ENCODE results near the gene OR5AK2.
"Not testable (repeated sequence)": the region's sequence is repeated elsewhere in the genome, so short reads cannot be mapped to it uniquely, and the experiment has no call there.

OR5AK2 gene, protein sequence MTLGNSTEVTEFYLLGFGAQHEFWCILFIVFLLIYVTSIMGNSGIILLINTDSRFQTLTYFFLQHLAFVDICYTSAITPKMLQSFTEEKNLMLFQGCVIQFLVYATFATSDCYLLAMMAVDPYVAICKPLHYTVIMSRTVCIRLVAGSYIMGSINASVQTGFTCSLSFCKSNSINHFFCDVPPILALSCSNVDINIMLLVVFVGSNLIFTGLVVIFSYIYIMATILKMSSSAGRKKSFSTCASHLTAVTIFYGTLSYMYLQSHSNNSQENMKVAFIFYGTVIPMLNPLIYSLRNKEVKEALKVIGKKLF

DNA sequence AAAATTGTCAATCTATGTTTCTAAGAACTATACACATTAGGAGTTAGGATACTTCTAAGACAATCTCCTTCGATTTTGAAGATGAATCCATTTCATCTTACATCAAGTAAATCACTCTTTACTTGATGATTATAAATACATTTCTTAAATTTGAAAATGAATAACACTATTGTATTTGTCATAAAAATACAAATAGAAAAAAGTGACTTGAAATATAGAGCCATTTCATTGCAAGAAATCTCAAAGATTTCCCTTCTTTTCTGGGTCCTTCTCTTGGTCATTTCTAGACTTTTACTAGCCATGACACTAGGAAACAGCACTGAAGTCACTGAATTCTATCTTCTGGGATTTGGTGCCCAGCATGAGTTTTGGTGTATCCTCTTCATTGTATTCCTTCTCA, at the start of gene OR5AK2:
TSS of gene OR5AK2 (plus strand) at position 301 of the 400 bp plus-strand sequence. CDS start at position 301, 0 bp downstream.
- TF ChIP-seq, protein P1, sequence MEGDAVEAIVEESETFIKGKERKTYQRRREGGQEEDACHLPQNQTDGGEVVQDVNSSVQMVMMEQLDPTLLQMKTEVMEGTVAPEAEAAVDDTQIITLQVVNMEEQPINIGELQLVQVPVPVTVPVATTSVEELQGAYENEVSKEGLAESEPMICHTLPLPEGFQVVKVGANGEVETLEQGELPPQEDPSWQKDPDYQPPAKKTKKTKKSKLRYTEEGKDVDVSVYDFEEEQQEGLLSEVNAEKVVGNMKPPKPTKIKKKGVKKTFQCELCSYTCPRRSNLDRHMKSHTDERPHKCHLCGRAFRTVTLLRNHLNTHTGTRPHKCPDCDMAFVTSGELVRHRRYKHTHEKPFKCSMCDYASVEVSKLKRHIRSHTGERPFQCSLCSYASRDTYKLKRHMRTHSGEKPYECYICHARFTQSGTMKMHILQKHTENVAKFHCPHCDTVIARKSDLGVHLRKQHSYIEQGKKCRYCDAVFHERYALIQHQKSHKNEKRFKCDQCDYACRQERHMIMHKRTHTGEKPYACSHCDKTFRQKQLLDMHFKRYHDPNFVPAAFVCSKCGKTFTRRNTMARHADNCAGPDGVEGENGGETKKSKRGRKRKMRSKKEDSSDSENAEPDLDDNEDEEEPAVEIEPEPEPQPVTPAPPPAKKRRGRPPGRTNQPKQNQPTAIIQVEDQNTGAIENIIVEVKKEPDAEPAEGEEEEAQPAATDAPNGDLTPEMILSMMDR (IDR thresholded peaks at IDR 0.05; ENCODE audit: low read depth, low read length, missing control alignments), result no peak
- no peak for DNase-seq (ENCODE audit: extremely low read depth, low read depth)
- no peak within 1 kb of the TSS for H3K4me3 ChIP-seq (replicated peaks; ENCODE audit: low read depth, low read length)

DNA sequence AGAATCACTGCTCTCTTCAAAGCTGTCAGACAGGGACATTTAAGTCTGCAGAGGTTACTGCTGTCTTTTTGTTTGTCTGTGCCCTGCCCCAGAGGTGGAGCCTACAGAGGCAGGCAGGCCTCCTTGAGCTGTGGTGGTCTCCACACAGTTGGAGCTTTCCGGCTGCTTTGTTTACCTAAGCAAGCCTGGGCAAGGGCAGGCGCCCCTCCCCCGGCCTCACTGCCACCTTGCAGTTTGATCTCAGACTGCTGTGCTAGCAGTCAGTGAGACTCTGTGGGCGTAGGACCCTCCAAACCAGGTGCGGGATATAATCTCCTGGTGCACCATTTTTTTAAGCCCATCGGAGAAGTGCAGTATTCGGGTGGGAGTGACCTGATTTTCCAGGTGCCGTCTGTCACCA, 43.2 kb upstream of the OR5AK2 start:
- not testable (repeated sequence) for DNase-seq (ENCODE audit: extremely low read depth, low read depth); H3K4me3 ChIP-seq (replicated peaks; ENCODE audit: low read depth, low read length)

DNA sequence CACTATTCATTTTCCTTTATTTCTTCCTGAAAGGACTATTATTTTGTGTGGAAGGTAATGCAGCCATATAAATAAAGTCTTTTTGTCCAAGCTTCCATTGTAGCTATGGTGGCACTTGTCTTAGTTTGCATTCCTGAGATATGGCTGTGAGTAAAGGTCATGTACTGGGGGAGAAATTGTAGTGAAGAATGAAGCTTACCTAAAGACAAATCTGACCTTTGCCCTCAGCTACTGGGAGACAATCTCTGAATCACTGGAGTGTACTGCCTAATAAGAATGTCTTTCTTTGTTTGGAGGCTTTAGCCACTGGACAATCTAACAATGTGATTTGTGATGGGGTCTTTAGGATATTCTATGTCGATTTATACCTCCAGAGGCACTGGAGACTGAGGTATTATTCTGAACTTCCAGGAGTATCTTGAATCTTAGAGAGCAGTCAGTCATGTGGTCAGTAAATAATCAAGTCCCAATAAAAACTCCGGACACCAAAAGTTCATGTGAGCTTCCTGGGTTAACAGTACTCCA, 39.7 kb upstream of the OR5AK2 start:
- TF ChIP-seq, protein P1 (IDR thresholded peaks at IDR 0.05; ENCODE audit: low read depth, low read length, missing control alignments), result no peak
- DNase-seq (ENCODE audit: extremely low read depth, low read depth), result no peak
- no peak overlapping the region for H3K4me3 ChIP-seq (replicated peaks; ENCODE audit: low read depth, low read length)

DNA sequence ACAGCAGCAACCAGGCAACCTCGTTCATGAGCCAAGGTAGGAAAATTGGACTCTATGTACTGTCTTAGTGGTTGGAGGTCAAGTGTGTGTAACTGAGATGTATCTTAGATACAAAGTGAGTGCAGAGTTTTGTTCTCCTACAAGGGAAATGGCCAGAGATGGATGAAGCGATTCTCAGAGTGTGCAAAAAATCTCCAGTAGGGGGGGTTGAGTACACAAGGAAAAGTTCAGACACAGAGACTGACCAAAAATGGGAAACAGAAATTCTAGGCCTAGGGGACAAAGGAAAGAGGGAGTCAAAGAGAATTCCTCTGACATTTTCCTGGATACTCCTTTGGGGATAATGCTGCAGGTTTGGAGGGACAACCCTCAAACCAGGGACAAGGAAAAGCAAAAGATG, 38.2 kb upstream of the OR5AK2 start:
- DNase-seq (ENCODE audit: extremely low read depth, low read depth), result no peak
- TF ChIP-seq, protein P1 (IDR thresholded peaks at IDR 0.05; ENCODE audit: low read depth, low read length, missing control alignments), result no peak

DNA sequence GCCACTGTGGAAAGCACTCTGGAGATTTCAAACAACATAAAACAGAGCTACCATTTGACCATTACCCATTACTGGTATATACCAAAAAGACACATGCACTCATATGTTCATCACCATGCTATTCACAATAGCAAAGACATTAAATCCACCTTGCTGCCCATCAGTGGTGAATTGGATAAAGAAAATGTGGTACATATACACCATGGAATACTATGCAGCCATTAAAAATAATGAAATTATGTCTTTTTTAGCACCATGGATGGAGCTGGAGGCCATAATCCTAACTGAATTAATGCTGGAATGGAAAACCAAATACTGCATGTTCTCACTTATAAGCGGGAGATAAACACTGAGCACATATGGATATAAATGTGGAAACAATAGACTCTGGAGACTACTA, 34.8 kb upstream of the OR5AK2 start:
- not testable (repeated sequence) for DNase-seq (ENCODE audit: extremely low read depth, low read depth); H3K4me3 ChIP-seq (replicated peaks; ENCODE audit: low read depth, low read length)

More for the DNA sequence above, 38.2 kb upstream of the OR5AK2 start:
- H3K4me3 ChIP-seq (replicated peaks; ENCODE audit: low read depth, low read length), result no peak overlapping the region

DNA sequence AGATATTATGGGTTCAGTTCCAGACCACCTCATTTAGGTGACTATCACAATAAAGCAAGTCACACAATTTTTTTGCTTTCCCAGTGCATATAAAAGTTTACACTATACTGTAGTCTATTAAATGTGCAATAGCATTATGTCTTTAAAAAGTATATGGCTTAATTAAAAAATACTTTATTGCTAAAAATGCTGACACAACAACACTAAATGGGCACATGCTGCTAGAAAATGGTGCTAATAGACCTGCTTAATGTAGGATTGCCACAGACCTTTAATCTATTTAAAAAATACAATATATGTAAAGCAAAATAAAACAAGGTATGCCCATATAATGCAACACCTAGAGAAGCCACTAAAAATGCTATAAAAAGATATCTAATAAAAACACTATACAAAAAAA, 27.1 kb upstream of the OR5AK2 start:
- TF ChIP-seq, protein P1 (IDR thresholded peaks at IDR 0.05; ENCODE audit: low read depth, low read length, missing control alignments), result no peak
- DNase-seq (ENCODE audit: extremely low read depth, low read depth), result no peak
- H3K4me3 ChIP-seq (replicated peaks; ENCODE audit: low read depth, low read length), result no peak overlapping the region

DNA sequence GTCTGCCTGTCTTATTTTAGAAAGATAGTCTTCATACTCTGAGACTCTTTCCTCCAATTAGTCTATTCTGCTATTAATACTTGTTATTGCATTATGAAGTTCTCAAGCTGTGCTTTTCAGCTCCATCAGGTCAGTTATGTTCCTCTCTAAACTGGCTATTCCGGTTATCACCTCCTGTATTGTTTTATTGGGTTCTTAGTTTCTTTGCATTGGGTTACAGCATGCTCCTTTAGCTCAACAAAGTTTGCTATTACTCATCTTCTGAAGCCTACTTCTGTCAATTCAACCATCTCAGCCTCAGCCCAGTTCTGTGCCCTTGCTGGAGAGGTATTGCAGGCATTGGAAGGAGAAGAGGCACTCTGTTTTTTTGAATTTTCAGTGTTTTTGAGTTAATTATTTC, 21.0 kb upstream of the OR5AK2 start:
- TF ChIP-seq, protein P1 (IDR thresholded peaks at IDR 0.05; ENCODE audit: low read depth, low read length, missing control alignments), result no peak
- DNase-seq (ENCODE audit: extremely low read depth, low read depth), result no peak

DNA sequence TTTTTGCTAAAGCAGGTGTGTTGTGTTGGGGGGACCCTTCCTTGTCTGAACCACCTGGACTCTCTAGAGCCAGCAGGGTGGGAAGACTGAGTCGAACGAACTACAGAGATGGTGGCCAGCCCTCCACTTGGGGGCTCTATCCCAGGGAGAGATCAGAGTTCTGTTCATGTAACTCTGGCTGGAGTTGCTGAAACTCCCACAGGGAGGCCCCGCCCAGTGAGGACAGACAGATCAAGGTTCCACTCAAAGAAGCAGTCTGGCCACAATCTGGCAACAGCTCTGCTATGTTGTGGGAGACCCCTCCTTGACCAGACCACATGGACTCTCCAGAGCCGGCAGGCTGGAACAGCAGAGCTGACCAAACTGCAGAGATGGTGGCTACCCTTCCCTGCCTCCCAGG, 20.2 kb upstream of the OR5AK2 start:
- no peak overlapping the region for H3K4me3 ChIP-seq (replicated peaks; ENCODE audit: low read depth, low read length)
- TF ChIP-seq, protein P1 (IDR thresholded peaks at IDR 0.05; ENCODE audit: low read depth, low read length, missing control alignments), result no peak
- no peak for DNase-seq (ENCODE audit: extremely low read depth, low read depth)

More for the DNA sequence above, 21.0 kb upstream of the OR5AK2 start:
- H3K4me3 ChIP-seq (replicated peaks; ENCODE audit: low read depth, low read length), result no peak overlapping the region
